ENCODE results near the gene UNG. TPM values are rescaled to one million over a fixed set of nuclear protein-coding genes. Genes with fewer than 3 reads are reported as not detected.
"Not testable (repeated sequence)": the region's sequence is repeated elsewhere in the genome, so short reads cannot be mapped to it uniquely, and the experiment has no call there.

The UNG gene
- total RNA-seq (13.5 and 14.7 TPM in 2 replicates), polyA plus RNA-seq (5.8 and 6.1 TPM in 2 replicates), polyA minus RNA-seq (9.9 TPM in 2 replicates)
- 16.1 TPM for total RNA-seq (2013)

- under 1% methylated on average over 64 of the region's 71 CpGs for WGBS (ENCODE audit: insufficient coverage)
- Histone ChIP-seq H3K36me3 (replicated peaks in 1 of 2; ENCODE audit: control extremely low read depth in 1 of 2, control insufficient read depth in 1 of 2, extremely low read depth in 1 of 2, insufficient read depth in 2 of 2, low read length in 1 of 2) (no peaks in the 10 kb centered on the region), H3K79me2 (ENCODE audit: control insufficient read depth, insufficient read depth, low read length) (peaks cover 19% of the 10 kb centered on the region), H3K4me3 (ENCODE audit: control extremely low read depth in 1 of 5, extremely low read depth in 1 of 5, insufficient read depth in 1 of 5, low read depth in 2 of 5, low read length in 4 of 5) (peak within 1 kb of the TSS; percentile 53 to 89 (median 81)), H2AFZ (ENCODE audit: insufficient read depth, low read depth, low read length, poor library complexity, severe bottlenecking) (peak within 1 kb of the TSS; percentile 93), H4K20me1 (ENCODE audit: control insufficient read depth, insufficient read depth, low read length, poor library complexity, severe bottlenecking) (no peaks in the 10 kb centered on the region), H3K27ac (ENCODE audit: low read length in 2 of 2) (peak within 1 kb of the TSS in 1 of 2 donors; percentile 53), H3K9ac (ENCODE audit: low read length) (peak within 1 kb of the TSS; percentile 77), H3K9me3 (ENCODE audit: control extremely low read depth in 1 of 3, control insufficient read depth in 2 of 3, insufficient read depth in 1 of 3, low read length in 2 of 3) (no peaks in the 10 kb centered on the region), H3K27me3 (replicated peaks in 1 of 4; ENCODE audit: control extremely low read depth in 1 of 4, control insufficient read depth in 3 of 4, insufficient read depth in 4 of 4, low read length in 3 of 4) (no peaks in the 10 kb centered on the region), H3K4me1 (ENCODE audit: control insufficient read depth in 2 of 2, insufficient read depth in 2 of 2, low read length in 2 of 2) (peaks cover 24 to 30% of the 10 kb centered on the region in 2 donors), H3K4me2 (replicated peaks; ENCODE audit: low read depth, low read length, poor library complexity, severe bottlenecking) (peak within 1 kb of the TSS; percentile 90)
- H3K4me3 Mint-ChIP-seq: peak within 1 kb of the TSS; percentile 92
- no peaks in the 10 kb centered on the region for H3K27me3 Mint-ChIP-seq
- H3K27ac Mint-ChIP-seq: peak within 1 kb of the TSS; percentile 69
- no peaks in the 10 kb centered on the region for H3K9me3 Mint-ChIP-seq (ENCODE audit: insufficient read depth)
- intact Hi-C loops (cut with micrococcal nuclease): loop anchor here (1.0 to 10.0 kb wide), 6 partner anchors 15 to 617 kb away; partner anchors contain the start of genes FAM222A, FICD, SELPLG and USP30
- DNase-seq (peak; percentile 96), ATAC-seq (ENCODE audit: low read depth) (peak; percentile 91)
- ChIA-PET CTCF (interaction anchor here (0.5 to 3.4 kb wide), 2 partner anchors 15 to 1185 kb away, joined by 3 to 19 read pairs; no protein-coding TSS in a partner anchor), POLR2A (interaction anchor here (0.5 kb wide), 1 partner anchor 476 kb away, joined by 3 read pairs; no protein-coding TSS in a partner anchor)
- peaks cover 33% of the 10 kb centered on the region for H3K4me1 Mint-ChIP-seq
- TF ChIP-seq EZH2 (IDR thresholded peaks at IDR 0.05; ENCODE audit: borderline replicate concordance, insufficient read depth, low read depth, low read length, poor library complexity, severe bottlenecking) (no peak), CTCF (IDR thresholded peaks at IDR 0.05) (no peak)
Measured at GRCh38 chr12:109097435-109098182, at the start of gene UNG. Gene UNG, plus strand, starts transcription at chr12:109097597. Its CDS starts 83 bp downstream, at chr12:109097680.

GRCh38 chr12:109048706-109049105 lies 48.7 kb upstream of the UNG start:
- H3K79me2 ChIP-seq (ENCODE audit: control insufficient read depth, insufficient read depth, low read length); H3K27me3 ChIP-seq (replicated peaks in 1 of 4; ENCODE audit: control extremely low read depth in 1 of 4, control insufficient read depth in 3 of 4, insufficient read depth in 4 of 4, low read length in 3 of 4); H2AFZ ChIP-seq (ENCODE audit: insufficient read depth, low read depth, low read length, poor library complexity, severe bottlenecking); H3K4me3 ChIP-seq (ENCODE audit: control extremely low read depth in 1 of 5, extremely low read depth in 1 of 5, insufficient read depth in 1 of 5, low read depth in 2 of 5, low read length in 4 of 5); H3K9me3 ChIP-seq (ENCODE audit: control extremely low read depth in 1 of 3, control insufficient read depth in 2 of 3, insufficient read depth in 1 of 3, low read length in 2 of 3); H3K4me2 ChIP-seq (replicated peaks; ENCODE audit: low read depth, low read length, poor library complexity, severe bottlenecking); H3K27me3 Mint-ChIP-seq; H3K27ac Mint-ChIP-seq; H3K27ac ChIP-seq (ENCODE audit: low read length in 2 of 2); ATAC-seq (ENCODE audit: low read depth); CTCF ChIA-PET; H4K20me1 ChIP-seq (ENCODE audit: control insufficient read depth, insufficient read depth, low read length, poor library complexity, severe bottlenecking); H3K36me3 ChIP-seq (replicated peaks in 1 of 2; ENCODE audit: control extremely low read depth in 1 of 2, control insufficient read depth in 1 of 2, extremely low read depth in 1 of 2, insufficient read depth in 2 of 2, low read length in 1 of 2); H3K9me3 Mint-ChIP-seq (ENCODE audit: insufficient read depth); intact Hi-C loops (cut with micrococcal nuclease); H3K9ac ChIP-seq (ENCODE audit: low read length); H3K4me3 Mint-ChIP-seq; DNase-seq: not testable (repeated sequence)
- H3K4me1 Mint-ChIP-seq: peaks cover 13% of the 10 kb centered on the region
- POLR2A ChIA-PET: interaction anchor here (0.7 kb wide), 1 partner anchor 481 kb away, joined by 4 read pairs; no protein-coding TSS in a partner anchor
- peaks cover 4 to 15% of the 10 kb centered on the region in 2 donors for H3K4me1 ChIP-seq (ENCODE audit: control insufficient read depth in 2 of 2, insufficient read depth in 2 of 2, low read length in 2 of 2)
- WGBS (ENCODE audit: insufficient coverage): no CpG with 5 or more reads among the region's 3 CpGs

- H3K4me3 Mint-ChIP-seq; H3K27ac Mint-ChIP-seq; POLR2A ChIA-PET; H3K4me2 ChIP-seq (replicated peaks; ENCODE audit: low read depth, low read length, poor library complexity, severe bottlenecking); ATAC-seq (ENCODE audit: low read depth); H3K36me3 ChIP-seq (replicated peaks in 1 of 2; ENCODE audit: control extremely low read depth in 1 of 2, control insufficient read depth in 1 of 2, extremely low read depth in 1 of 2, insufficient read depth in 2 of 2, low read length in 1 of 2); DNase-seq; H2AFZ ChIP-seq (ENCODE audit: insufficient read depth, low read depth, low read length, poor library complexity, severe bottlenecking); H3K9me3 Mint-ChIP-seq (ENCODE audit: insufficient read depth); H3K27me3 ChIP-seq (replicated peaks in 1 of 4; ENCODE audit: control extremely low read depth in 1 of 4, control insufficient read depth in 3 of 4, insufficient read depth in 4 of 4, low read length in 3 of 4); H3K27me3 Mint-ChIP-seq; H3K9me3 ChIP-seq (ENCODE audit: control extremely low read depth in 1 of 3, control insufficient read depth in 2 of 3, insufficient read depth in 1 of 3, low read length in 2 of 3); H3K4me3 ChIP-seq (ENCODE audit: control extremely low read depth in 1 of 5, extremely low read depth in 1 of 5, insufficient read depth in 1 of 5, low read depth in 2 of 5, low read length in 4 of 5); H3K27ac ChIP-seq (ENCODE audit: low read length in 2 of 2); CTCF ChIA-PET; H4K20me1 ChIP-seq (ENCODE audit: control insufficient read depth, insufficient read depth, low read length, poor library complexity, severe bottlenecking); H3K79me2 ChIP-seq (ENCODE audit: control insufficient read depth, insufficient read depth, low read length); H3K9ac ChIP-seq (ENCODE audit: low read length): not testable (repeated sequence)
- WGBS (ENCODE audit: insufficient coverage): 83% methylated on average over 8 of the region's 8 CpGs
- peaks cover 8 to 24% of the 10 kb centered on the region in 2 donors for H3K4me1 ChIP-seq (ENCODE audit: control insufficient read depth in 2 of 2, insufficient read depth in 2 of 2, low read length in 2 of 2)
- H3K4me1 Mint-ChIP-seq: peaks cover 20% of the 10 kb centered on the region
- intact Hi-C loops (cut with micrococcal nuclease): loop anchor here (5.0 kb wide), 1 partner anchor 317 kb away; the partner anchor contains the start of gene CORO1C
Measured at GRCh38 chr12:109049794-109050193, 47.6 kb upstream of the UNG start.
